H1 (cell line): ENCODE measurements around the gene DNAAF5. TPM values are rescaled to one million over a fixed set of nuclear protein-coding genes. Genes with fewer than 3 reads are reported as not detected.

ENCODE experiments used
- CHD7 ChIP-seq: fragments of 300-600 bp; sonication (generic); IDR thresholded peaks from 2 replicates; pipeline ENCODE4 v1.7.1; 2012; ENCODE audit warnings: low read length, moderate library complexity, mild to moderate bottlenecking, inconsistent platforms; ENCODE audit not compliant: insufficient replicate concordance
- polyA plus RNA-seq, 7 experiments: library from polyadenylated mRNA; depleted of rRNA in 3 of 7; stranded (reverse) in 5 of 7; unstranded in 2 of 7; fragments of >200 nt in 5 of 7; fragments of 200-250 nt in 2 of 7; gene quantifications; 1 replicate in 5 of 7; 2 replicates in 1 of 7; 4 replicates in 1 of 7; pipeline versions ENCODE4 v1.2.1 to v1.2.3, GENCODE V29; 2011 to 2013; ENCODE audit warnings: missing spikeins in 2 of 7, mixed read lengths in 2 of 7
- total RNA-seq: library from RNA; stranded (reverse); fragmentation: NEBNext Ultra II Directional; extraction: Animal tissue kit (Norgen Biotek cat#: 25700); gene quantifications from 2 replicates; pipeline ENCODE4 v1.2.1, GENCODE V29; 2021

DNAAF5 gene
- total and polyA plus RNA-seq, 2 of the 8 experiments (the other 6 are each of a cell fraction or from before 2014, with no cell fraction given) = 55.1 to 95.9 TPM

GRCh38 chr7:776992-777727, 50.7 kb downstream of the DNAAF5 start (continued):
- no peak for TF ChIP-seq CHD7
